Caco-2 (cell line): Measurements from ENCODE around the gene GCSH. TPM values are rescaled to one million over a fixed set of nuclear protein-coding genes. Genes with fewer than 3 reads are reported as not detected.

Experiments
- BruUV-seq: library from RNA; stranded (reverse); fragments of 400-500 nt; replicated peaks from 2 replicates; lab custom pipeline; 2021; lab: Mats Ljungman, UMichigan
- CTCF ChIA-PET: fragments of 300-600 bp; sonication (Branson Sonifier 250); formaldehyde crosslinking; loops from one replicate; lab custom pipeline; 2022; ENCODE audit warnings: antibody characterized with exemption; lab: Charles Lee
- POLR2A ChIA-PET: fragments of 300-600 bp; sonication (Branson Sonifier 250); formaldehyde crosslinking; loops from one replicate; lab custom pipeline; 2022; ENCODE audit warnings: antibody characterized with exemption; lab: Charles Lee
- DNase-seq, 2 experiments: peaks; one replicate each; pipeline versions ENCODE4 v3.0.0 to v3.0.0-alpha.2; 2020 to 2022
- H3K27me3 ChIP-seq: replicated peaks from 2 replicates; pipeline ENCODE4 v1.6.0; 2011; ENCODE audit warnings: low read length; ENCODE audit not compliant: control insufficient read depth, insufficient read depth
- H3K36me3 ChIP-seq: 2 replicates; pipeline ENCODE4 v1.5.1; 2011; ENCODE audit warnings: low read length; ENCODE audit not compliant: control insufficient read depth, insufficient read depth
- H3K4me1 ChIP-seq: fragments of 250-450 bp; sonication (Bioruptor Pico); 2 replicates; pipeline ENCODE4 v1.5.1; 2020; ENCODE audit warnings: mild to moderate bottlenecking
- H3K4me3 ChIP-seq: 2 replicates; pipeline ENCODE4 v1.5.1; 2011; ENCODE audit warnings: low read depth, mild to moderate bottlenecking, control low read depth, low read length
- H3K9me3 ChIP-seq: fragments of 250-450 bp; sonication (Bioruptor Pico); 2 replicates; pipeline ENCODE4 v1.5.1; 2020; ENCODE audit warnings: mild to moderate bottlenecking, moderate library complexity
- H3K27ac Mint-ChIP-seq: one replicate; pipeline ENCODE4 v1.8.0; 2022; ENCODE audit warnings: mixed read lengths; ENCODE audit not compliant: unreplicated experiment
- H3K27me3 Mint-ChIP-seq: one replicate; pipeline ENCODE4 v1.8.0; 2022; ENCODE audit warnings: mixed read lengths; ENCODE audit not compliant: insufficient read depth, unreplicated experiment
- H3K36me3 Mint-ChIP-seq: one replicate; pipeline ENCODE4 v1.8.0; 2022; ENCODE audit warnings: mild to moderate bottlenecking, mixed read lengths; ENCODE audit not compliant: insufficient read depth, unreplicated experiment
- H3K4me1 Mint-ChIP-seq: one replicate; pipeline ENCODE4 v1.8.0; 2022; ENCODE audit warnings: low read depth, mixed read lengths; ENCODE audit not compliant: unreplicated experiment
- H3K4me3 Mint-ChIP-seq: one replicate; pipeline ENCODE4 v1.8.0; 2022; ENCODE audit warnings: mild to moderate bottlenecking, moderate library complexity, mixed read lengths; ENCODE audit not compliant: unreplicated experiment
- H3K9me3 Mint-ChIP-seq: one replicate; pipeline ENCODE4 v1.8.0; 2022; ENCODE audit warnings: mixed read lengths; ENCODE audit not compliant: unreplicated experiment
- CTCF ChIP-seq, 2 experiments: fragments of 200-600 bp in 1 of 2; IDR thresholded peaks; 1 replicate in 1 of 2; 2 replicates in 1 of 2; pipeline versions ENCODE4 v1.5.1 to v1.8.0; 2011 to 2022; ENCODE audit warnings: antibody characterized with exemption in 1 of 2, control low read depth in 1 of 2, inconsistent platforms in 1 of 2, low read depth in 1 of 2, low read length in 1 of 2, mild to moderate bottlenecking in 1 of 2, moderate library complexity in 1 of 2; ENCODE audit not compliant: insufficient read depth in 1 of 2, severe bottlenecking in 1 of 2, unreplicated experiment in 1 of 2
- intact Hi-C: fragments of 100-400 bp; cut with micrococcal nuclease; formaldehyde crosslinking; loops from one replicate; pipeline ENCODE4 v1.10.0; 2022; ENCODE audit not compliant: unreplicated experiment
- total RNA-seq: library from RNA; stranded (reverse); gene quantifications from 2 replicates; pipeline ENCODE4 v1.2.3, GENCODE V29; 2022

Gene GCSH
- total RNA-seq, 1 experiment from 2014 or later, result 115 TPM

DNA sequence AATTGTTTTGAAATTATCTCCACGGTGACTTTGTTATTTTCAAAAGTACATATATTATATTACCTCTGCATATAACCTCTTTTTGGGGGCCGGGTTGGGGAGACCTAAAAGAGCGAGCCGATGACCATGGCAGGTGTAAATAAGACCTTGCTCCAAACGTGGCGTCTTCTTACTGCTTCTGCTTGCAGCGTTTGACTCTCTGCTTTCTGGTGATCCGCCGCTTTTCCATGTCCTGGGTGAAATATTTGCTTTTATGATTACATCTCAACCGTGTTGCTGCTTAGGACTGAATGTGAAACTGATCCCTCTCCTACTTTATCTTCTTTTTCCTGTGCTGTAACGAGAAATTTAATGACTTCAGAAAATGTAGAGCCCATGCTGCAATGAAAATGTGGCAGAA lies 42.4 kb downstream of the GCSH start:
- Mint-ChIP-seq H3K27ac (no peak overlapping the region), H3K4me3 (no peak overlapping the region), H3K36me3 (peaks cover 5% of the 10 kb centered on the region), H3K9me3 (peaks cover 13% of the 10 kb centered on the region), H3K27me3 (peaks cover 3% of the 10 kb centered on the region), H3K4me1 (no peaks in the 10 kb centered on the region)
- Histone ChIP-seq H3K4me3 (no peak overlapping the region), H3K27me3 (no peaks in the 10 kb centered on the region), H3K36me3 (no peaks in the 10 kb centered on the region), H3K9me3 (peaks cover under 1% of the 10 kb centered on the region), H3K4me1 (no peaks in the 10 kb centered on the region)
- POLR2A ChIA-PET, result no interaction called here
- BruUV-seq, result no TSS peak
- no peak for DNase-seq
- TF ChIP-seq CTCF (IDR thresholded peaks at IDR 0.05; ENCODE audit: insufficient read depth in 1 of 2, low read depth in 1 of 2, low read length in 1 of 2, severe bottlenecking in 1 of 2, unreplicated experiment in 1 of 2), result no peak
- intact Hi-C loops, result no loop called here
- CTCF ChIA-PET, result no interaction called here

GRCh38 chr16:81042821-81043220 lies 53.4 kb downstream of the GCSH start:
- BruUV-seq, result no TSS peak
- no peak for TF ChIP-seq CTCF (IDR thresholded peaks at IDR 0.05; ENCODE audit: insufficient read depth in 1 of 2, low read depth in 1 of 2, low read length in 1 of 2, severe bottlenecking in 1 of 2, unreplicated experiment in 1 of 2)
- H3K27me3 Mint-ChIP-seq, result no peaks in the 10 kb centered on the region

GRCh38 chr16:81041696-81042095 lies 54.5 kb downstream of the GCSH start:
- no peaks in the 10 kb centered on the region for H3K9me3 Mint-ChIP-seq
- intact Hi-C loops, result no loop called here
- no peak overlapping the region for H3K4me3 Mint-ChIP-seq
- no peak overlapping the region for H3K27ac Mint-ChIP-seq
- no peaks in the 10 kb centered on the region for H3K27me3 Mint-ChIP-seq
- TF ChIP-seq CTCF (IDR thresholded peaks at IDR 0.05; ENCODE audit: insufficient read depth in 1 of 2, low read depth in 1 of 2, low read length in 1 of 2, severe bottlenecking in 1 of 2, unreplicated experiment in 1 of 2), result no peak
- CTCF ChIA-PET, result no interaction called here
- no peak for DNase-seq
- peaks cover 63% of the 10 kb centered on the region for H3K36me3 Mint-ChIP-seq
- no TSS peak for BruUV-seq
- no peak overlapping the region for H3K4me3 ChIP-seq
- H3K27me3 ChIP-seq, result no peaks in the 10 kb centered on the region
- POLR2A ChIA-PET, result no interaction called here
- H3K36me3 ChIP-seq, result peaks cover 4% of the 10 kb centered on the region
- no peaks in the 10 kb centered on the region for H3K9me3 ChIP-seq
- H3K4me1 Mint-ChIP-seq, result no peaks in the 10 kb centered on the region
- peaks cover 6% of the 10 kb centered on the region; the same call in 1 of the 2 replicates for H3K4me1 ChIP-seq

More at GRCh38 chr16:81042821-81043220, 53.4 kb downstream of the GCSH start:
- no peak overlapping the region for H3K27ac Mint-ChIP-seq
- no peaks in the 10 kb centered on the region for H3K9me3 Mint-ChIP-seq
- H3K4me1 ChIP-seq, result no peaks in the 10 kb centered on the region
- peaks cover 4% of the 10 kb centered on the region for H3K36me3 ChIP-seq
- H3K4me3 Mint-ChIP-seq, result no peak overlapping the region
- H3K4me1 Mint-ChIP-seq, result no peaks in the 10 kb centered on the region
- no peaks in the 10 kb centered on the region for H3K9me3 ChIP-seq
- no peak overlapping the region for H3K4me3 ChIP-seq
- POLR2A ChIA-PET, result no interaction called here
- H3K36me3 Mint-ChIP-seq, result peaks cover 56% of the 10 kb centered on the region
- no peaks in the 10 kb centered on the region for H3K27me3 ChIP-seq
- CTCF ChIA-PET, result no interaction called here
- intact Hi-C loops, result no loop called here
- no peak for DNase-seq
